Activated CD8-positive, alpha-beta memory T cell treated with anti-CD3 and anti-CD28 coated beads for 24 hours (primary cell): ENCODE results near the gene MSL1.

ENCODE experiments used
- DNase-seq: peaks from one replicate; pipeline ENCODE4 v3.0.0-alpha.2; 2020

The MSL1 gene

DNA sequence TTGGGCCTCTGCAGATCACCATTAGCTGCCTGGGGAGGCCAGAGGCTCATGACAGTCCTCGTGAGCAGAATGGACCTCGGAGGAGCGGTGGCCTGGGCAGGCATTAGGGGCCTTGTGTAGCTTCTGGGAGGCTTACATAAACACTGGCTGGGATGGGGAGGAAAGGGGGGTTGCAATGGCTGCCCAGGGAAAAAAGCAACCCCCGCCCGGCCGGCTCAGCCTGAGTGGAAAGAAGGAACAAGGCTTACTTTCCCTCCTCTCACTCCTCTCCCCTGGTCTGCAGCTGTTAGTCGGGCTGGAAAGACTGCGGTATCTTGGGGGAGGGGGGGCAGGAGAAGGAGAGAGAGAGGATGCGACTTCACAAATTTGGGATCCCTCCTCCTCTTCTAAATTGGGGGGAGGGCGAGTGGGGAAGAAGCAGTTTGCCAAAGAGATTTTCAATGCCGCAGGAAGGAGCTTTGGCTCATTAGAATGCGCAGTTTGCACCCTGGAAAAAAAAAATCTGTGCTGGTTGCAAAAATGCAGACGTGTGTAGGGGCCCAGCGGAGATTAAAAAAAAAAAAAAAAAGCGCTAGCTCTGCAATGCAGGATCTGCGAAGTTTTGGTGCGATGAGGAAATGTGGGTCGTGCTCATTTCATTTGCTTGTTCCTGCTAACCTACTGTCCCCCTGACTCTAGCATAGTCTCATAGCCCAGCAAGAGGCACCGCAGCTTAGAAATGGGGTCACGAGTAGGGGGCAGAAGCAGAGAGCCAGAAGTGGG, 14.8 kb upstream of the MSL1 start:
- no peak for DNase-seq

DNA sequence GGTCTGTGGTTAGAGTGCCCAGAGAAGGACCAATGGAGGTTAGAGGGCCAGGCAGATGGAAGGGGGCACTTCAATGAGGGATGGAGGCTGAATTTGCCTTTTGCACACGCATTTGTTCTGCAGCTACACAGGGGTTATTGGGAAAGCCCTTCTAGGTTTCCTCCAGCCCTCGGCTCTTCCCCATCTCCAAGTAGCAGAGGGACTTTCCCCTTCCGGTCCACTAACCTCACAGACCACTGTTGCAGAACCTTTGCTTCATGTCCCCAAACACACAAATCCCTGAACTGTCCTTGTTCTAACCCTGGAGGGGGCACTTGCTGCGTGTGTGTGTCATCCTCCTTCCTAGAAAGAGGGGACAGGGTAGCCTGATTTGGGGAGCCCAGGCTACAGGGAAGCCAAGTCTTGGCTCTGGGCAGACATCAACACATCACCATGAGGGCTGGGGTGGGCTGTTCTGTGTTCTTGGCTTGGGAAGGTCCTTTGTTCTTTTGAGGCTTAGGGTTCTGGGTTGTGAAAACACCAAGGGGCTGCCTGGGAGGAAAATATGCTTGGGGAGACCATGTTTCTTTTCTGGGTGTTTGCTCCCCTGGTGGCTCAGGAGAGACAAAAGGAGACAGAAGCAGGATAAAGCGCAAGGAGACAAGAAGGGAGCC, 14.1 kb upstream of the MSL1 start:
- peak; percentile 79 for DNase-seq

DNA sequence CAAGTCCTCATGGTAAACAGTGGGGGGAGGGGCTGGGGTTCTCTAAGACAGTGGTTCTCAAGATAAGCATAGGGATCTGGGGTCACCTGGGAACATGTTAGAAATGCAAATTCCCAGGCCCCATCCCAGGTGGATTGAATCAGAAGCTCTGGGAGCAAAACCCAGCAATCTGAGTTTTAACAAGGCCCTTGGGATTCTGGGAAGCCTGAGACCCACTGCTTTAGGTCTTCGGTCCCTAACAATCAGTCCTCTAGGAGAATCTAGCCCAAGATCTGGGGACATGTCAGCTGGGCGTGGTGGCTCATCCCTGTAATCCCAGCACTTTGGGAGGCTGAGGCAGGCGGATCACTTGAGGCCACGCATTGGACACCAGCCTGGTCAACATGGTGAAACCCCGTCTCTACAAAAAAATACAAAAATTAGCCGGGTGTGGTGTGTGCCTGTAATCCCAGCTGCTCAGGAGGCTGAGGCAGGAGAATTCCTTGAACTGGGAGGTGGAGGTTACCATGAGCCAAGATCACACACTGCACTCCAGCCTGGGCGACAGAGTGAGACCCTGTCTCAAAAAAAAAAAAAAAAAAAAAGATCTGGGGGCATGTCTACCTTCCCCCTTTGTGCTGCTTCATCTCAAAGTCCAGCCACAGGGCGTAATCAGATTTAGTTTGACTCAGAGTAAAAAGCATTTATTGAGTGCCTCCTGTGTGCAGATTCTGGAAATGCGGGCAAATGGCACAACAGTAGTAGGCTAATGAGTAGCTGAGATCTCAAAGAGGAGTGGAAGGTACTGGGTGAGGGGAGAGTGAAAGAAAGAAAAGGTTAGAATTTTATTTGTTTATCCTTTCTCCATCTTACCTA, 12.6 kb upstream of the MSL1 start:
- no peak for DNase-seq

DNA sequence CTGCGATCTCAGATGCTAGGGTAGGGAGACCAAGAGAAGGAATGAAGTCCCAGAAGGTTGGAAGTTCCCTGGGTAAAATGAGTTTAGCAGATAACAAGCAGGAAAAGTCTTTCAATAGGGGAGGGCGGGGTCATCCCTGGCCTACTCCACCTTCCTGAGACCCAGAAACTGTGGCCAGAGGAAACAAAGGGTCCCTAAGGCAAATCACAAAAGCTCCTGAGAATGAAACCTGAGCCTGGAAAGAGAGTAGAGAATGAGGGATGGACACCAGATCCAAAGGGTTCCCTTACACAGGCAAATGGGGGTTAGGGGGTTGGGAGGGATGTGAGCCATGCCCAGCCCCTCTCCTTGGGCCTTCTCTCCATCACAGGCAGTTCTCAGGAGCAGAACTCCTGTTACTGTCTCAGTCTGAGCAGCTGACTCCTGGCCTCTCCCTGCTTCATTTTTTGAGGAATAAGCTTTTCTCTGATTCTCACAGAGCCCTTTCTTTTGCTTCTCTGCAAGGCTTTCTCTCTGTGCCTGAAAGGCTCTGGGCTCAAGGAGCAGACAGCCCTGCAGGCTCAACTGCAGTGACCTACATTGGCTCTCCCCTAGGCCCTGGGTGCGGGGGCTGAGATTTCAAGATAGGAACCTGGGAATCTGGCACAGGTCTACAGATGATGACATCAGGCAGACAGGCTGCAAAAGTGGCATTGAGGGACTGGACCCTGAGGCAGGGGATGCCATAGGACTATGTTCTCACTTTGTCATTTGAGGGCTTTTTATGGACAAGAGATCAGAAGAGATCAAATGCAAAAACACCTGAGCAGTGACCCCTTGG, 11.5 kb upstream of the MSL1 start:
- DNase-seq: no peak

DNA sequence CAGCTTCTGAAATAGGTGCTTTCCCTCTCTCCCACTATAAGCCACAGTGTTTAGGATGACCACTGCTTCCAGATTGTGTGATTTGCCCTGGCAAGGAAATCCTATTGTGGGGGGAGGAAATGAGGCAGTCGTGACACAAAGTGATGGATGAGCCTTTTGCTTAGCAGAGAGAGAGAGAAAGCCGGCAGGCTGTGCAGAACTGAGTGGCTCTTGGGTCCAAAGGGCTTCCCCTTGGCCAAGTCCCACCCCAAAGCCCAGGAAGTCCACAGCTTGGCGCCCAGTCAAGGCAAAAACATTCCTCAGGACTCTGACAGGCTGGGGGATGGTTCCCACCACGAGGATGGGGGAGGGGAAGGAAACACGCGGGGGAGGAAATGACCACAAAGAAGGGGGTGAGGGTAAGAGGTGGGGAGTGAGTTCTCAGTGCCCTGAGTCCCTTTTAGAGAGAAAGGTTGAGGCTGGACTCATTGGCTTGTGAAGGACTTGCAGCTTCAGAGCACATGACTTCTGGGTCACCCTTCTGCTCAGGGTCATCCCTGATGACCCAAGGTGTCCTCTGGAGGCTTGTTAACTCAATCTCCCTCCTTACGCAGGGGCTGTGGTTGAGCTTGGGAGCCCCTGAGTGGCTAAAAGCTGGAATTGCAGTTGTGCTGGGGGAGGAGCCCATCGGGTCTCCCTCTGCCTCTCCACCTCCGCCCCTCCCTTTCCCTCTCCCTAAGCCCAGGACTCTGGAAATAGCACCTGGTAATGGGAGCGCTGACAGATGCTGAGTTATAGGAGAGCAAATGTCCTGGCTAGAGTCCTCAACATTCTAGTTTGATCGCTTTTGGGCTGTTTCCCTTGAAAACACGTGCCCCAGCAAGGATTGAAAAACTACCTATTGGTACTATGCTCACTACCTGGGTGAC, 10.3 kb upstream of the MSL1 start:
- peak; percentile 86 for DNase-seq

DNA sequence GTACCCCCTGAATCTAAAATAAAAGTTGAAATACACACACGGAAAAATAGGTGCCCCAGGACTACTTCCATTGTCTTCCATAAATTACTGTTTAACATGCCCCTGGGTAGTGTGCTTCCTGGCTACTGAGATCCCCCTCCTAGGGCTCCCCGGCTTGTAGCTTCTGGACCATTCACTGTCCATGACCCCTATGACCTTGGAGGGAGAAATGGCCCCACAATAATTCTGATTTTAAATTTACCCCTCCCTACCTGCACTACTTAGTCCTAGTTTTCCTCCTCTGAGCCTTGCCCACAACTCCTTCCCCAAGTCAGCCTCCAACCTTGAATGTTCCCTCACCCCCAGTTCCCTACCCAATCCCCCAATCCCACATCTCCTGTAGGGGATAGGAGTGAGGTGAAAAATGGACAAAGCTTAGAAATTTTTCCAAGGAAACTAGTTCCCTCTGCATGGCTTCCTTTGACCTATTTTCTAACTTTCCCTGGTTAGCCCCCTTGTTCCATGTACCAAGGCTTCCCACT, 9.5 kb upstream of the MSL1 start:
- no peak for DNase-seq

DNA sequence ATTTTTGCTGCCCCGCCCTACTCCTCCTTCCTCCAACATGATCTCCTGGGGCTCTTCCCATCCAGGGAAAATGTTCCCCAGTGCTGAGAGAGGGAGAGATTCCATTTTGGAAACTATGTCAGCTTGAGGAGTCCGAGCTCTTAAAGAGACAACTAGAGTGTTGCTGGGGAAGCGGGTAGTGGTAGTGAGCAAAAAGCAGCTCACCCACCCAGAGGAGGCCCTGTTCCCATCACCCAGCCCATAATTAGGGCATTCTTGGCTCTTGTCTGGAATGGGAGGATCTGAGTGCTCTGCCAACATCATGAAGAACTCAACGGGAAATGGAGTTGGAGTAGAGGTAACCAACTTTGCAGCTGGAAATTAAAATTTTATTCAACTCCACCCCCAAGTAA, 9.1 kb upstream of the MSL1 start:
- no peak for DNase-seq

DNA sequence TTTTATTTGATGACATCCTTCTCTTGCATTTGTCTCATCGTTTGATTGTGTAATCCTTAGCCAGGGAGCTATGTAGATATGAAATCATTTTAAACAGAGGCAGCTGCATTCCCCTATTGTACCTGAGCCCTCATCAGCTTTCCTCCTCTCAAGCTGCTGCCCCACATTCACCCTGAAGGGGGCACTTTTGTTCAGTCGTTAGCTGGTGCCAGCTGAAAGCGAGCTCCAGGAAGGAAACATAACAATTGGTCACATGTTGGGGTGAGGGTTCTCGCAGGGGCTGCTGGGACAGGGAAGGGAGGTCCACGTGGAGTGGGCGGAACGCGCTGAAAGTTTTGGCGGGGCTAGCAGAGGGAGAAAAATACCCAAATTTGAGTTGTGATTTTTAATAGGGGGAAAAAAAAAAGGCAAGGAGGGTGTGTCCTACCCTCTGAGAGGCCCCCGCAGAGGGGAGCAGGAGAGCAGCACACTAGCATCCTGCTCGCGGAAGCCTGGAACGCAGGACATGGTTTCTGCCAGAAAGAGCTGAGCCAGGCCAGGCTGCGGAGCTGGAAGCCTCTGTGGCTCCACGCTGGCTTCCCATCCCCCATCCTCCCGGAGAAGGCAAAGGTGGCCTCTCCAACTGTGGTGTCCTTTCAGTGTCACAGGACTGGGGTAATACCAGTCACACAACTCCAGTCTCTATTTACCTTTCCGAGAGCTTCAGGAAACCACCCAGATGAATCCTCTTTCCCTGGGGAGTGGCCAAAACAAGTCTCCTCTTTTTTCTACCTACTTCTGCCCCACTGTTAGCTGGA, 8.5 kb upstream of the MSL1 start:
- peak; percentile 95 for DNase-seq

DNA sequence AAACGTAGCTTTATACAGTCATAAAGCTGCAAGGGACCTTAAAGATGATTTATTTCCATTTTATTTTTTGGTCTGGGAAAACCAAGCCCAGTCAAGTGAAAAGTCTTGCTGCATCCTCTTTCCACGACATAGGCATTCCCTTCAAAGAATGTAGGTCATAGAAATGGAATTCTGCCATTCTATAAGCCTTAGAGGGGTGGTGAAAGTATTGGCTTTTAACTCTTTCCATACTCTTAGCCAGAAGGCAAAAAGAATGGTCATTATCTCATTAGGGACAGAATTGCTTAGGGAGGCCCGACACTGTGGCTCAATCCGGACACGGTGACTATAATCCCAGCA, 7.9 kb upstream of the MSL1 start:
- DNase-seq: no peak

DNA sequence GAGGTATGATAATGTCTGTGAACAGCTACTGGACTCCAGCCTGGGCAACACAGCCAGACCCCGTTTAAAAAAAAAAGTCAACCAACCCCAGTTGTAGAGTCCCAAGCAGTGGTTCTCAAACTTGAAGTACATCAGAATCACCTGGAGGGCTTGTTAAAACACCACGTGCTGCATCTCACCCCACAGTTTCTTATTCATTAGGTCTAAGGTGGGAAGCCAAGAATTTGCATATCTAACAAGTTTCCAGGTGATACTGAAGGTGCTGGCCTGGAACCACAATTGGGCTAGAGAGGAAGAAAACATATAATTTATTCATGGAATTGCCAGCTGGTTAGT, 6.7 kb upstream of the MSL1 start:
- DNase-seq: no peak

DNA sequence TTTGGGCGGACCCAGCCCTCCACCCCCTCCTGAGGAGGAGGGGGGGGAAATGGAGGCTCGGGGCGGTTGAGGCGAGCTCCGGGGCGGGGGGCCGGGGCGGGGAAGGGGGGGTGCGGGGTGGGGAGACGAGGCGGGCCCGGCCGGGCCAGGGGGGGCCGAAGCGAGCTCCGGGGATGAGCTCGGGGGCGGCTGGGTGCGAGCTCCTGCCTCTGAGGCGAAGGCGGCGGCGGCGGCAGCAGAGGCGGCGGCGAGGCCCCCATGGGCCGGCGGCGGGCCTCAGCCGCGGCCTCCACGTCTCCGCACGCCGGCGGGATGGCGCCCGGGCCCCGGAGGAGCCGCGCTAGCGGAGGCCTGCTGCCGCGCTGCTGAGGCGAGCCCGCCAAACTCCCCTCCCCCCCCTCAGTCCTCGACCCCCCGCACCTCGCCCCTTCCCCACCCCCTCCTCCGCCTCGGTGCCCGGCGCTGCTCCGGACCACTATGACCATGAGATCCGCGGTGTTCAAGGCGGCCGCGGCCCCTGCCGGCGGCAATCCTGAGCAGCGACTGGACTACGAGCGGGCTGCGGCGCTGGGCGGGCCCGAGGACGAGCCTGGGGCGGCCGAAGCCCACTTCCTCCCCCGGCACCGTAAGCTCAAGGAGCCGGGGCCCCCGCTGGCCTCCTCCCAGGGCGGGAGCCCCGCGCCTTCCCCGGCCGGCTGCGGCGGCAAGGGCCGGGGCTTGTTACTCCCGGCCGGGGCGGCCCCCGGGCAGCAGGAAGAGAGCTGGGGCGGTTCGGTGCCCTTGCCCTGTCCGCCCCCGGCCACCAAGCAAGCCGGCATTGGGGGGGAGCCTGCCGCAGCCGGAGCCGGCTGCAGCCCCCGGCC, 596 bp downstream of the MSL1 start:
- peak; percentile 78 for DNase-seq

DNA sequence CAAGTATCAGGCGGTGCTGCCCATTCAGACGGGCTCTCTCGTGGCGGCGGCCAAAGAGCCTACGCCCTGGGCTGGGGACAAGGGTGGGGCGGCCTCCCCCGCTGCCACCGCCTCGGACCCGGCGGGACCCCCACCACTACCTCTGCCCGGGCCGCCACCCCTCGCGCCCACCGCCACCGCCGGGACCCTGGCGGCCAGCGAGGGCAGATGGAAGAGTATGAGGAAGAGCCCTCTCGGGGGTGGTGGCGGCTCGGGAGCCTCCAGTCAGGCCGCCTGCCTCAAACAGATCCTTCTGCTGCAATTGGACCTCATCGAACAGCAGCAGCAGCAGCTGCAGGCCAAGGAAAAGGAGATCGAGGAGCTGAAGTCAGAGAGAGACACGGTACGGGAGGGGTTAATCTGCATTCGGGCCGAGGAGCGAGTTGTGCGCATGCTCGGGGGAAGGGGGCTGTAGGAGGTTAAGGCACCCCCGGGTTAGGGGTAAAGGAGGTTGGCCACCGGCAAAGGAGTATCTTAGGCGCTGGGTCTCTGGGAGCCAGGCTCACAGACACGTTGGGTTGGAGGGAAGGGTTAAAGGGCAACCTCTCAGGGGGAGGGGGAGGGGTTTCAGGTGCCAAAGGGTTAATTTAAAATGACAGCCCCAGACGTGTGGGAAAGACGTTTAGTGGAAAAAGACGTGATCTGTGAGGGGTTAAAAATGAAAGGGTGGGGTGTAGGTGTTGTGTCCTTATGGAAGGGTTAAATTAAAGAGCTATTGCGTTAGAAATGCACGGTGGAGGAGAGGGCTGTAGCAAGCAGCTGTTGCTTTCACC, 1.4 kb downstream of the MSL1 start:
- DNase-seq: peak; percentile 84

DNA sequence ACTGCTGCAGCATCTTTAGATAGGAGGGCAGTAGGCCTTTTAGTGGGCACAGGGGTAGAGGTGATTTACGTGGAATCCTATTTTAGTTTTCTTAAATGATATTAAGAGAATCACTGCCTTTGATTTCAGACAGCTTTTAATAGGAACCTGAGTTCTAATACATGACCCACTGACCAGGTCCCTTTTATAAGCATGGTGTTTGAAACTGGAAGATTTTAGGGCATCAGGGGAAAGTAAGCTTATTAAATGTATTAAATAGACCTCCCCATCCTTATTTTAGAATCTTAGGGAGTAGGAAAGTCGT, 2.0 kb downstream of the MSL1 start:
- DNase-seq: no peak

DNA sequence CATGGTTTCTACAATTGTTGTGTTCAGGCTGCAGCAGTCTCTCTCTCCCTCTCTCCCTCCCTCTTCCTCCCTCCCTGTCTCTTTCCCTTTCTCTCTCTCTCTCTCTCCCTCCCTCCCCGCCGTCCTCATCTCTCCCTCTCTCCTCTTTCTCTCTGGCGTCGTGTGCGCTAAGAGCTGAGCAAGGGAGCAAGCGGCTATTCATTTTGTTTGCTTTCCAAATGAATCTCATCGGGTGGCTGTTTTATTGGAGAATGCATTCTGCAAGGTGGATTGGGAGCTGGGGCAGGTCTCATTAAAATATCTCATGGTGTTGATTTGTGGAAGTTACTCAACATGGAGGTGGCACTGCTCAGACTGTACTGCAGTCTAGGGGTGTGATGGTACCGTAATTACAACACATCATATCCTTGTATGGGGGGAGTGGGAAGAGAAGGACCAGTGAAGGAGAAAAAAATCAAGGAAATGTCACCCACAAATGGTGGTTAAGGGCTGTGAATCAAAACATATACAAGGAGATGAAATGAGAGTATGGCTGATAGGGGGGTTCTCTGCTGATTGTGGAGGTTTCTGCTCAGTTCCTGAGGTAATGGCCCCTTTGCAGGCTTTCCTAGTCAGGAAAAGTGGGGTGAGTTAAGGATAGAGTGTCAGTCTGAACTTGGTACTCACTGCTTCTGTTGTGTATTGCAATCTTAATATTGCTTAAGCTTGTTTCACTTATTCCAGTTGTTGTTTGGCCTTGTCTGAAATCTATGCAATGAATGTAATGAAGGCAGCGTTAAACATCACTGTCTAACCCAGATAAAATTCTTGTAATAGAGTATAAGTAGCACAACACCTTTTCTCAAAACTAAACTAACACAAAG, 2.7 kb downstream of the MSL1 start:
- DNase-seq: no peak

DNA sequence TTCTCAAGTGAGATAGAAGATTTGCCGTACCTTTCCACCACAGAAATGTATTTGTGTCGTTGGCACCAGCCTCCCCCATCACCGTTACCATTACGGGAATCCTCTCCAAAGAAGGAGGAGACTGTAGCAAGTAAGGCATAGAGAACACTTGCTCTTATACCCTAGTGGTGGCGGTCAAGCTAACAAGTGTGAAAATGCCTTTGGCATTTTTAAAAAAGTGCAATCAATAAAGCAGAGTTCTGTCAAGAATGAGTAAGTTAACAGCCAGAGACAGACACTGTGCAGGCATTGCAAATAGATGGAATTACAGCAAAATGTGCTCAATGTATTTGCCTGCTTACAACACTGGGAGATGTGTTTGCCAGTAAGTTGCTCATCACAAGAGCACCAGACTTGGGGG, 7.7 kb downstream of the MSL1 start:
- no peak for DNase-seq

DNA sequence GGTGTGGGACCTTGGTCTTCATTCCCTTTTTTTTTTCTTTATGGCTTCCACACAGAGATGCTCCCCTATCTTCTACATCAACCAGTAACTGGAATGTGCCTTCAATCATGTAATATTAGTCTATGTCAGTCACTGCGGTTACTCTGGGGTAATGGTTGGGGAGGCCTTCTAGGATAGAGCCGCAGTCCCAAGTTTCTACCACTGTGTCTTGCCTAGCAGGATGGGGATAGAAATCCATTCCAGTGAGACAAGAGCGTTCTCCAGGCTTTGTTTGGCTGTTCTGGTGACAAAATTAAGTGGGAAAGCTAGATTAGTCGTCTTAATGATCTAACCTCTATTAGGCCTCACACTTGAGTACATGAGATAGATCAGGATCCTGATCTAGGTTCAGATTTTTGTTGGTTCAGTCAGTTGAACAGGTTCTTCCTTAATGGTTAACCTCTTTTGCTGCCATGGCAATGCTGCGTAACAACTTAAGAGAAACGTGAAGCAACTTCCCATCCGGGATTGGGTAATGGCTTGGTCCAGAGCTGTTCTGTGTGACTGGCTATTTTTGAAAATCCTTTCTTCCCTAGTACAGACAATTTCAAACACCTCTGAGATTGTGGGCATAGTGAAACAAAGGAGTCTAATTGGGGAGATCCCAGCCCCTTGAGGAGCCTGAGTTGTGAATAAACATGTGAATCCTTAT, 8.7 kb downstream of the MSL1 start:
- no peak for DNase-seq

DNA sequence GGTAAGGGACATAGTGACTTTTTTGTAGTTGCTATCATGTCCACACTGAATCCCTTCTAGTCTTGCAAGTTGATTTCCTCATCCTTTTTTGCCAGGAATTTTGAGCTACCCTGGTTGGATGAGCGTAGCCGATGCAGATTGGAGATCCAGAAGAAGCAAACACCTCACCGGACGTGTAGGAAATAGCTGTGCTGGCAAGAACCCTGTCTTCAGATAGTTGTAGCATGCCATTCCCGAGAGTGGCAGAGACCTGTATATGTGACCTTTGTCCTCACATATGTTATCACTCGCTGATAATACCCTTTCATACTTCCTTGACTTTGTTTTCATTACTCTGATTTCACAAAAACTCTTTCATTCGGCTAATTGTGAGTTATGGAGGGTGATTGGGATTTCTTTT, 12.4 kb downstream of the MSL1 start:
- DNase-seq: no peak

DNA sequence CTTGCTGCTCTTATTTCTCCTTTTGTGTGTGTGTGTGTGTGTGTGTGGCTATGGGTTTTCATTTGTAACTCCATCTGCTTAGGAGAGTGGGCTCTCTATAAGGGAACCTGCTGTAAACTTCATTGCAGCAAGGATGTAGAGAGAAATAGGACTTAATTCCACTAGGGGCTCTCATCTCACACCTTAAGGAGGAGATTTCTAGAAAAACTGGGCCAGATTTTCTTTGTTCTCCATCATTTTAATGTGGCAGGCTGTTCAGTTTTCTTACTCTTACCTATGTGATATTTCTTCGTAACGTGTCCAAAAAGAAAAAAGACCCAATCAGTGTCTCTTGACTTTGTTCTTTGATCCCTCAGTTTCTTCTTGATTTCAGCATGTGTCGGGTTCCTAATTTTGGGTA, 14.0 kb downstream of the MSL1 start:
- no peak for DNase-seq
